ENCODE results near the gene TAOK1.
"Not testable (repeated sequence)": the region's sequence is repeated elsewhere in the genome, so short reads cannot be mapped to it uniquely, and the experiment has no call there.

The TAOK1 gene

GRCh38 chr17:29345066-29345465 is 45.1 kb upstream of the TAOK1 start:
- Histone ChIP-seq H3K27me3 (ENCODE audit: insufficient read depth, poor library complexity, severe bottlenecking) (no peaks in the 10 kb centered on the region), H3K4me3 (replicated peaks; ENCODE audit: insufficient read depth, low read length) (no peak overlapping the region), H3K27ac (replicated peaks) (no peak overlapping the region)
- DNase-seq (ENCODE audit: low read depth in 1 of 2, low spot score in 1 of 2), result no peak
- TF ChIP-seq POLR2AphosphoS5 (IDR thresholded peaks at IDR 0.05; ENCODE audit: low read depth), result no peak
- TF ChIP-seq, protein P1, sequence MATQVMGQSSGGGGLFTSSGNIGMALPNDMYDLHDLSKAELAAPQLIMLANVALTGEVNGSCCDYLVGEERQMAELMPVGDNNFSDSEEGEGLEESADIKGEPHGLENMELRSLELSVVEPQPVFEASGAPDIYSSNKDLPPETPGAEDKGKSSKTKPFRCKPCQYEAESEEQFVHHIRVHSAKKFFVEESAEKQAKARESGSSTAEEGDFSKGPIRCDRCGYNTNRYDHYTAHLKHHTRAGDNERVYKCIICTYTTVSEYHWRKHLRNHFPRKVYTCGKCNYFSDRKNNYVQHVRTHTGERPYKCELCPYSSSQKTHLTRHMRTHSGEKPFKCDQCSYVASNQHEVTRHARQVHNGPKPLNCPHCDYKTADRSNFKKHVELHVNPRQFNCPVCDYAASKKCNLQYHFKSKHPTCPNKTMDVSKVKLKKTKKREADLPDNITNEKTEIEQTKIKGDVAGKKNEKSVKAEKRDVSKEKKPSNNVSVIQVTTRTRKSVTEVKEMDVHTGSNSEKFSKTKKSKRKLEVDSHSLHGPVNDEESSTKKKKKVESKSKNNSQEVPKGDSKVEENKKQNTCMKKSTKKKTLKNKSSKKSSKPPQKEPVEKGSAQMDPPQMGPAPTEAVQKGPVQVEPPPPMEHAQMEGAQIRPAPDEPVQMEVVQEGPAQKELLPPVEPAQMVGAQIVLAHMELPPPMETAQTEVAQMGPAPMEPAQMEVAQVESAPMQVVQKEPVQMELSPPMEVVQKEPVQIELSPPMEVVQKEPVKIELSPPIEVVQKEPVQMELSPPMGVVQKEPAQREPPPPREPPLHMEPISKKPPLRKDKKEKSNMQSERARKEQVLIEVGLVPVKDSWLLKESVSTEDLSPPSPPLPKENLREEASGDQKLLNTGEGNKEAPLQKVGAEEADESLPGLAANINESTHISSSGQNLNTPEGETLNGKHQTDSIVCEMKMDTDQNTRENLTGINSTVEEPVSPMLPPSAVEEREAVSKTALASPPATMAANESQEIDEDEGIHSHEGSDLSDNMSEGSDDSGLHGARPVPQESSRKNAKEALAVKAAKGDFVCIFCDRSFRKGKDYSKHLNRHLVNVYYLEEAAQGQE (IDR thresholded peaks at IDR 0.05; ENCODE audit: insufficient replicate concordance, low read depth), result no peak
- TF ChIP-seq GABPA (IDR thresholded peaks at IDR 0.05; ENCODE audit: low read depth), result no peak
- TF ChIP-seq, protein P2, sequence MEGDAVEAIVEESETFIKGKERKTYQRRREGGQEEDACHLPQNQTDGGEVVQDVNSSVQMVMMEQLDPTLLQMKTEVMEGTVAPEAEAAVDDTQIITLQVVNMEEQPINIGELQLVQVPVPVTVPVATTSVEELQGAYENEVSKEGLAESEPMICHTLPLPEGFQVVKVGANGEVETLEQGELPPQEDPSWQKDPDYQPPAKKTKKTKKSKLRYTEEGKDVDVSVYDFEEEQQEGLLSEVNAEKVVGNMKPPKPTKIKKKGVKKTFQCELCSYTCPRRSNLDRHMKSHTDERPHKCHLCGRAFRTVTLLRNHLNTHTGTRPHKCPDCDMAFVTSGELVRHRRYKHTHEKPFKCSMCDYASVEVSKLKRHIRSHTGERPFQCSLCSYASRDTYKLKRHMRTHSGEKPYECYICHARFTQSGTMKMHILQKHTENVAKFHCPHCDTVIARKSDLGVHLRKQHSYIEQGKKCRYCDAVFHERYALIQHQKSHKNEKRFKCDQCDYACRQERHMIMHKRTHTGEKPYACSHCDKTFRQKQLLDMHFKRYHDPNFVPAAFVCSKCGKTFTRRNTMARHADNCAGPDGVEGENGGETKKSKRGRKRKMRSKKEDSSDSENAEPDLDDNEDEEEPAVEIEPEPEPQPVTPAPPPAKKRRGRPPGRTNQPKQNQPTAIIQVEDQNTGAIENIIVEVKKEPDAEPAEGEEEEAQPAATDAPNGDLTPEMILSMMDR (IDR thresholded peaks at IDR 0.05; ENCODE audit: insufficient read depth, low read length), result no peak
- TF ChIP-seq SPI1 (IDR thresholded peaks at IDR 0.05; ENCODE audit: borderline replicate concordance, low read depth), result no peak

GRCh38 chr17:29345470-29345869 is 44.7 kb upstream of the TAOK1 start:
- H3K4me3 ChIP-seq (replicated peaks; ENCODE audit: insufficient read depth, low read length); DNase-seq (ENCODE audit: low read depth in 1 of 2, low spot score in 1 of 2); H3K27ac ChIP-seq (replicated peaks); H3K27me3 ChIP-seq (ENCODE audit: insufficient read depth, poor library complexity, severe bottlenecking): not testable (repeated sequence)

DNA sequence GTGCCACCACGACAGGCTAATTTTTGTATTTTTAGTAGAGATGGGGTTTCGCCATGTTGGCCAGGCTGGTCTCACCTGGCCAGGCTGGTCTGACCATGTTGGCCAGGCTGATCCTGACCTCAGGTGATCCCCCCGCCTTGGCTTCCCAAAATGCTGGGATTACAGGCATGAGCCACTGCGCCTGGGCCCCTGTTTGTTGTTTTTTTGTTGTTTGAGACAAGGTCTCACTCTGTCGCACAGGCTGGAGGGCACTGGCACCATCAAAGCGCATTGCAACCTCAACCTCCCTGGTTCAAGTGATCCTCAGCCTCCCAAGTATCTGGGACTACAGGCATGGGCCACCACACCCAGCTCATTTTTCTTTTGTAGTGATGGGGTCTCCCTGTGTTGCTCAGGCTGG is 43.7 kb upstream of the TAOK1 start:
- Histone ChIP-seq H3K4me3 (replicated peaks; ENCODE audit: insufficient read depth, low read length) (no peak overlapping the region), H3K27ac (replicated peaks) (no peak overlapping the region), H3K27me3 (ENCODE audit: insufficient read depth, poor library complexity, severe bottlenecking) (no peaks in the 10 kb centered on the region)
- no peak for DNase-seq (ENCODE audit: low read depth in 1 of 2, low spot score in 1 of 2)
- no peak for TF ChIP-seq POLR2AphosphoS5 (IDR thresholded peaks at IDR 0.05; ENCODE audit: low read depth)
- TF ChIP-seq, protein P1 (IDR thresholded peaks at IDR 0.05; ENCODE audit: insufficient replicate concordance, low read depth), result no peak
- no peak for TF ChIP-seq GABPA (IDR thresholded peaks at IDR 0.05; ENCODE audit: low read depth)
- TF ChIP-seq, protein P2 (IDR thresholded peaks at IDR 0.05; ENCODE audit: insufficient read depth, low read length), result no peak

DNA sequence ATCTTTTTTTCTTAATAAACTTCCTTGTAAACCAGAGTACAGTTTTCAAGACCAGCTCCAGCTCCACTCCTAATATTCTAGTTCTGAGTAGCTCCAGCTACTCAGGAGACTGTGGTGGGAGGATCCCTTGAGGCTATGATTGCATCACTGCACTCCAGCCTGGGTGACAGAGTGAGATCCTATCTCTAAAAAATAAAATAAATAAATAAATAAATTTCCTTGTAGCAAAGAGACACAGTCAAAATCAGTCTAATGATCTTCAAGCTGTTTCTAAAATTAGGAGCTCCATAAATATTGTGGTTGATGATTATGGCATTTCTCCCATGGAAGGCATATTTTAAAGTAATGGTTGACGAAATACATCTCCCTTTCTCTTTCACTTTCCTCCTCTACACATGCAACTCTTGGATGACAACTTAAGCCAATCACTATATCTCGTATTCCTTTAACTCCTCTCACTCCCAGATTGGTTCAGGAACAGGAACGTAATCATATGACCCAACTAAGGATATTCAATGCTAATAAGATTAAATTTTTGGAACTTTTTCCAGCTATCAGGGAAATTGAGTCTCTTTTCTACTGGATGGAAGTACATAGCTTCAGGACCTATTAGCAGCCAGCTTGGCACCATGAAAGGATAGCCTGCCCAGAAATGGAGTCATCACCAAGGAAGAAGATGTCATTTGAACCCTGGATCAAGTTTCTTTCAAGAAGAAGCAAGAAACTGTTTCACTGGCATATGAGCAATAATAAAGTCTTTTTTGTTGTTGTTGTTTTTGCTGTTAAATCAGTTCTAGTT is 42.1 kb upstream of the TAOK1 start:
- TF ChIP-seq POLR2AphosphoS5 (IDR thresholded peaks at IDR 0.05; ENCODE audit: low read depth), result no peak
- H3K27ac ChIP-seq (replicated peaks), result no peak overlapping the region
- H3K4me3 ChIP-seq (replicated peaks; ENCODE audit: insufficient read depth, low read length), result no peak overlapping the region
- no peaks in the 10 kb centered on the region for H3K27me3 ChIP-seq (ENCODE audit: insufficient read depth, poor library complexity, severe bottlenecking)
- DNase-seq (ENCODE audit: low read depth in 1 of 2, low spot score in 1 of 2), result peak in 1 of 2 experiments; percentile 7

DNA sequence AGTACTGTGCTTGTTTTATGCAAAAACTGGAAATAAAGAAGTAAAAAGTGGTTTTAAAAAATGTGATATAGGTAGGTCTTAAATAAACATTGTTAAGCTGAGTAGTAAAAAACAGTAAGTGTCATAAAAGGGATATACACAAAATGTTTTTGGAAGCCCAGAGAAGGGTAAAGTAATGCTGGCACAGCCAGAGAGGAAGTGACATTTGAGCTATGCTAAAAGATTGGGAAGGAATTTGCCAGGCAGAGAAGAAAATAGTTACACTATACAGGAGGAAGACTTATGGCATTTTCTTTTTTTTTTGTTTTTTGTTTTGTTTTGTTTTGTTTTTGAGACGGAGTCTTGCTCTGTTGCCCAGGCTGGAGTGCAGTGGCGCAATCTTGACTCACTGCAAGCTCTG is 40.8 kb upstream of the TAOK1 start:
- DNase-seq (ENCODE audit: low read depth in 1 of 2, low spot score in 1 of 2), result no peak
- TF ChIP-seq GABPA (IDR thresholded peaks at IDR 0.05; ENCODE audit: low read depth), result no peak
- peak; percentile 56; the same call in 1 of the 2 replicates for TF ChIP-seq SPI1 (IDR thresholded peaks at IDR 0.05; ENCODE audit: borderline replicate concordance, low read depth)
- Histone ChIP-seq H3K4me3 (replicated peaks; ENCODE audit: insufficient read depth, low read length) (no peak overlapping the region), H3K27me3 (ENCODE audit: insufficient read depth, poor library complexity, severe bottlenecking) (no peaks in the 10 kb centered on the region), H3K27ac (replicated peaks) (no peak overlapping the region)

Measured in HL-60 (cell line).